Stimulated activated CD8-positive, alpha-beta memory T cell treated with anti-CD3 and anti-CD28 coated beads, Interleukin-4, amount 100 ng/mL, for 1 hour (primary cell): Measurements from ENCODE around the gene EFCAB11.

Experiments used
- DNase-seq, 2 donors: peaks; one replicate each; pipeline ENCODE4 v3.0.0-alpha.2; 2020; ENCODE audit warnings: low read depth in 2 of 2, low spot score in 1 of 2

Gene EFCAB11

GRCh38 chr14:89826596-89826995, 127.9 kb downstream of the EFCAB11 start:
- no peak for DNase-seq

GRCh38 chr14:89823743-89824142, 130.8 kb downstream of the EFCAB11 start:
- DNase-seq = no peak

- no peak for DNase-seq
Measured at GRCh38 chr14:89814126-89814525, 140.4 kb downstream of the EFCAB11 start.

GRCh38 chr14:89813617-89814031, 140.9 kb downstream of the EFCAB11 start:
- no peak for DNase-seq

GRCh38 chr14:89811954-89812575, 142.5 kb downstream of the EFCAB11 start:
- no peak for DNase-seq

- no peak for DNase-seq
Measured at GRCh38 chr14:89810101-89810500, 144.4 kb downstream of the EFCAB11 start.

- no peak for DNase-seq
Measured at GRCh38 chr14:89807892-89808291, 146.6 kb downstream of the EFCAB11 start.

- DNase-seq = no peak
Measured at GRCh38 chr14:89807151-89807550, 147.4 kb downstream of the EFCAB11 start.

GRCh38 chr14:89806451-89806850, 148.1 kb downstream of the EFCAB11 start:
- no peak for DNase-seq

- no peak for DNase-seq
Measured at GRCh38 chr14:89805501-89805900, 149.0 kb downstream of the EFCAB11 start.

GRCh38 chr14:89803542-89803941, 151.0 kb downstream of the EFCAB11 start:
- no peak for DNase-seq

GRCh38 chr14:89801136-89801535, 153.4 kb downstream of the EFCAB11 start:
- no peak for DNase-seq

- no peak for DNase-seq
Measured at GRCh38 chr14:89798212-89798773, 156.2 kb downstream of the EFCAB11 start.

- DNase-seq = no peak
Measured at GRCh38 chr14:89797148-89797547, 157.4 kb downstream of the EFCAB11 start.

GRCh38 chr14:89794096-89794495, 160.4 kb downstream of the EFCAB11 start:
- DNase-seq = no peak

GRCh38 chr14:89793367-89793716, 161.2 kb downstream of the EFCAB11 start:
- DNase-seq = no peak

- DNase-seq = no peak
Measured at GRCh38 chr14:89792489-89793366, 161.8 kb downstream of the EFCAB11 start.

- DNase-seq = no peak
Measured at GRCh38 chr14:89787525-89787924, 167.0 kb downstream of the EFCAB11 start.

- no peak for DNase-seq
Measured at GRCh38 chr14:89781046-89781445, 173.5 kb downstream of the EFCAB11 start.

- DNase-seq = no peak
Measured at GRCh38 chr14:89779707-89780106, 174.8 kb downstream of the EFCAB11 start.

- no peak for DNase-seq
Measured at GRCh38 chr14:89775946-89776345, 178.6 kb downstream of the EFCAB11 start.

- DNase-seq = no peak
Measured at GRCh38 chr14:89775151-89775550, 179.4 kb downstream of the EFCAB11 start.
